HG03469 (cell line): ENCODE results near the gene NOVA2.

Source experiments
- ATAC-seq: cut with Tn5 transposase; IDR thresholded peaks from one replicate; pipeline ENCODE4 v1.9.1; 2021; ENCODE audit warnings: mild to moderate bottlenecking, moderate library complexity, moderate number of reproducible peaks; ENCODE audit not compliant: unreplicated experiment

NOVA2 gene

GRCh38 chr19:45973553-45974338 lies at the start of gene NOVA2:
Gene NOVA2, minus strand, starts transcription at chr19:45973865. Its CDS starts 514 bp downstream, at chr19:45973351.
- ATAC-seq = no peak

- ATAC-seq = no peak
These were observed 49.7 kb upstream of the NOVA2 start for GRCh38 chr19:46023311-46023779.

- no peak for ATAC-seq
These were observed 49.0 kb upstream of the NOVA2 start, which contains the start of gene PGLYRP1 for GRCh38 chr19:46022431-46023310. Gene PGLYRP1, minus strand, starts transcription at chr19:46023053. Its CDS starts 32 bp downstream, at chr19:46023021.

GRCh38 chr19:46022061-46022430 lies 48.4 kb upstream of the NOVA2 start:
- ATAC-seq = no peak

- no peak for ATAC-seq
These were observed 47.9 kb upstream of the NOVA2 start for GRCh38 chr19:46021531-46022041.

- no peak for ATAC-seq
These were observed 47.1 kb upstream of the NOVA2 start for GRCh38 chr19:46020819-46021125.

- no peak for ATAC-seq
These were observed 45.6 kb upstream of the NOVA2 start for GRCh38 chr19:46019270-46019669.

GRCh38 chr19:46018729-46019251 lies 45.1 kb upstream of the NOVA2 start:
- no peak for ATAC-seq

GRCh38 chr19:46017874-46018675 lies 44.4 kb upstream of the NOVA2 start:
- ATAC-seq = no peak

- ATAC-seq = no peak
These were observed 43.4 kb upstream of the NOVA2 start for GRCh38 chr19:46017095-46017429.

- no peak for ATAC-seq
These were observed 42.9 kb upstream of the NOVA2 start for GRCh38 chr19:46016426-46017094.

- no peak for ATAC-seq
These were observed 42.2 kb upstream of the NOVA2 start for GRCh38 chr19:46015687-46016425.

GRCh38 chr19:46014941-46015686 lies 41.4 kb upstream of the NOVA2 start:
- no peak for ATAC-seq

GRCh38 chr19:46014534-46014933 lies 40.9 kb upstream of the NOVA2 start:
- ATAC-seq = no peak

- ATAC-seq = no peak
These were observed 36.2 kb upstream of the NOVA2 start for GRCh38 chr19:46009530-46010510.

GRCh38 chr19:46006411-46006810 lies 32.7 kb upstream of the NOVA2 start:
- no peak for ATAC-seq

- no peak for ATAC-seq
These were observed 29.1 kb upstream of the NOVA2 start for GRCh38 chr19:46002678-46003275.
